Measurements from ENCODE around the gene OR56A3. TPM values are rescaled to one million over a fixed set of nuclear protein-coding genes. Genes with fewer than 3 reads are reported as not detected.

OR56A3 gene
- not detected for polyA plus RNA-seq

GRCh38 chr11:5941951-5942350, at the start of gene OR56A3:
TSS of gene OR56A3 (plus strand) at chr11:5942251. CDS start at chr11:5947347, 5,096 bp downstream.
- no peak within 1 kb of the TSS for H3K4me3 Mint-ChIP-seq

GRCh38 chr11:5892908-5893307, 49.1 kb upstream of the OR56A3 start, which contains the start of gene OR52E5:
TSS of gene OR52E5 (plus strand) at chr11:5893208. CDS start at chr11:5900777, 7,569 bp downstream.
- Mint-ChIP-seq H3K4me1 (no peaks in the 10 kb centered on the region), H3K9me3 (no peaks in the 10 kb centered on the region), H3K27me3 (ENCODE audit: low read depth in 3 of 3) (peaks cover 3 to 5% (median 4%) of the 10 kb centered on the region in 3 donors), H3K27ac (no peak within 1 kb of the TSS), H3K36me3 (no peaks in the 10 kb centered on the region), H3K4me3 (no peak within 1 kb of the TSS)
- no peak for DNase-seq

More at GRCh38 chr11:5941951-5942350, at the start of gene OR56A3:
- DNase-seq, result no peak
- Mint-ChIP-seq H3K36me3 (no peaks in the 10 kb centered on the region), H3K27ac (no peak within 1 kb of the TSS), H3K4me1 (no peaks in the 10 kb centered on the region), H3K27me3 (ENCODE audit: low read depth in 3 of 3) (peaks cover 0 to 10% (median 8%) of the 10 kb centered on the region in 3 donors), H3K9me3 (peaks cover 0 to 1% (median 0%) of the 10 kb centered on the region in 6 donors)

GRCh38 chr11:5899534-5899933, 42.5 kb upstream of the OR56A3 start:
- Mint-ChIP-seq H3K27ac (no peak overlapping the region), H3K4me1 (no peaks in the 10 kb centered on the region), H3K4me3 (no peak overlapping the region), H3K36me3 (no peaks in the 10 kb centered on the region), H3K27me3 (ENCODE audit: low read depth in 3 of 3) (peaks cover 0 to 4% (median 2%) of the 10 kb centered on the region in 3 donors), H3K9me3 (no peaks in the 10 kb centered on the region)
- DNase-seq, result no peak

GRCh38 chr11:5910540-5910939, 31.5 kb upstream of the OR56A3 start:
- peaks cover 3 to 9% (median 8%) of the 10 kb centered on the region in 3 donors for H3K27me3 Mint-ChIP-seq (ENCODE audit: low read depth in 3 of 3)

GRCh38 chr11:5922749-5923426, 19.2 kb upstream of the OR56A3 start:
- Mint-ChIP-seq H3K27me3 (ENCODE audit: low read depth in 3 of 3) (peaks cover 0 to 4% (median 1%) of the 10 kb centered on the region in 3 donors), H3K27ac (no peak overlapping the region), H3K36me3 (no peaks in the 10 kb centered on the region), H3K4me3 (no peak overlapping the region), H3K9me3 (peaks cover 0 to 2% (median 0%) of the 10 kb centered on the region in 6 donors), H3K4me1 (no peaks in the 10 kb centered on the region)
- no peak for DNase-seq

More at GRCh38 chr11:5910540-5910939, 31.5 kb upstream of the OR56A3 start:
- no peak overlapping the region for H3K27ac Mint-ChIP-seq
- peaks cover 3 to 15% (median 6%) of the 10 kb centered on the region in 6 donors for H3K9me3 Mint-ChIP-seq
- H3K4me1 Mint-ChIP-seq, result no peaks in the 10 kb centered on the region
- no peaks in the 10 kb centered on the region for H3K36me3 Mint-ChIP-seq
- no peak overlapping the region for H3K4me3 Mint-ChIP-seq
- no peak for DNase-seq

- peaks cover 0 to 3% (median 0%) of the 10 kb centered on the region in 6 donors for H3K9me3 Mint-ChIP-seq
- peaks cover 0 to 4% (median 1%) of the 10 kb centered on the region in 3 donors for H3K27me3 Mint-ChIP-seq (ENCODE audit: low read depth in 3 of 3)
- H3K36me3 Mint-ChIP-seq, result no peaks in the 10 kb centered on the region
- no peak overlapping the region for H3K27ac Mint-ChIP-seq
- H3K4me3 Mint-ChIP-seq, result no peak overlapping the region
- no peaks in the 10 kb centered on the region for H3K4me1 Mint-ChIP-seq
- no peak for DNase-seq
These were observed 18.6 kb upstream of the OR56A3 start for GRCh38 chr11:5923427-5923776.

GRCh38 chr11:5923794-5924193, 18.3 kb upstream of the OR56A3 start:
- H3K36me3 Mint-ChIP-seq, result no peaks in the 10 kb centered on the region
- H3K27me3 Mint-ChIP-seq (ENCODE audit: low read depth in 3 of 3), result peaks cover 0 to 2% (median 1%) of the 10 kb centered on the region in 3 donors
- H3K9me3 Mint-ChIP-seq, result peaks cover 0 to 3% (median 0%) of the 10 kb centered on the region in 6 donors
- no peak for DNase-seq
- no peak overlapping the region for H3K4me3 Mint-ChIP-seq
- H3K27ac Mint-ChIP-seq, result no peak overlapping the region
- no peaks in the 10 kb centered on the region for H3K4me1 Mint-ChIP-seq

GRCh38 chr11:5928271-5928670, 13.8 kb upstream of the OR56A3 start:
- Mint-ChIP-seq H3K9me3 (peaks cover 0 to 8% (median 4%) of the 10 kb centered on the region in 6 donors), H3K36me3 (no peaks in the 10 kb centered on the region), H3K27me3 (ENCODE audit: low read depth in 3 of 3) (peaks cover 0 to 2% (median 0%) of the 10 kb centered on the region in 3 donors), H3K4me1 (no peaks in the 10 kb centered on the region), H3K27ac (no peak overlapping the region), H3K4me3 (no peak overlapping the region)
- no peak for DNase-seq

- Mint-ChIP-seq H3K36me3 (no peaks in the 10 kb centered on the region), H3K4me1 (no peaks in the 10 kb centered on the region), H3K4me3 (no peak overlapping the region), H3K27ac (no peak overlapping the region), H3K27me3 (ENCODE audit: low read depth in 3 of 3) (peaks cover 0 to 6% (median 0%) of the 10 kb centered on the region in 3 donors), H3K9me3 (peaks cover 0 to 8% (median 4%) of the 10 kb centered on the region in 6 donors)
- no peak for DNase-seq
These were observed 13.2 kb upstream of the OR56A3 start for GRCh38 chr11:5928811-5929210.

- Mint-ChIP-seq H3K4me1 (no peaks in the 10 kb centered on the region), H3K9me3 (peaks cover 0 to 8% (median 4%) of the 10 kb centered on the region in 6 donors), H3K27ac (no peak overlapping the region), H3K27me3 (ENCODE audit: low read depth in 3 of 3) (peaks cover 0 to 6% (median 0%) of the 10 kb centered on the region in 3 donors), H3K4me3 (no peak overlapping the region), H3K36me3 (no peaks in the 10 kb centered on the region)
- no peak for DNase-seq
These were observed 12.3 kb upstream of the OR56A3 start for GRCh38 chr11:5929571-5930368.

GRCh38 chr11:5930614-5931013, 11.4 kb upstream of the OR56A3 start:
- H3K4me3 Mint-ChIP-seq, result no peak overlapping the region
- H3K9me3 Mint-ChIP-seq, result peaks cover 0 to 8% (median 4%) of the 10 kb centered on the region in 6 donors
- H3K36me3 Mint-ChIP-seq, result no peaks in the 10 kb centered on the region
- H3K27ac Mint-ChIP-seq, result no peak overlapping the region
- H3K4me1 Mint-ChIP-seq, result no peaks in the 10 kb centered on the region
- no peak for DNase-seq
- H3K27me3 Mint-ChIP-seq (ENCODE audit: low read depth in 3 of 3), result peaks cover 0 to 8% (median 0%) of the 10 kb centered on the region in 3 donors

GRCh38 chr11:5931061-5931460, 11.0 kb upstream of the OR56A3 start:
- no peak for DNase-seq
- Mint-ChIP-seq H3K4me3 (no peak overlapping the region), H3K4me1 (no peaks in the 10 kb centered on the region), H3K9me3 (peaks cover 0 to 8% (median 4%) of the 10 kb centered on the region in 6 donors), H3K27me3 (ENCODE audit: low read depth in 3 of 3) (peaks cover 0 to 9% (median 0%) of the 10 kb centered on the region in 3 donors), H3K27ac (no peak overlapping the region), H3K36me3 (no peaks in the 10 kb centered on the region)

- H3K9me3 Mint-ChIP-seq, result peaks cover 0 to 8% (median 5%) of the 10 kb centered on the region in 6 donors
- no peak overlapping the region for H3K4me3 Mint-ChIP-seq
- DNase-seq, result no peak
- H3K4me1 Mint-ChIP-seq, result no peaks in the 10 kb centered on the region
- H3K27ac Mint-ChIP-seq, result no peak overlapping the region
- peaks cover 0 to 9% (median 3%) of the 10 kb centered on the region in 3 donors for H3K27me3 Mint-ChIP-seq (ENCODE audit: low read depth in 3 of 3)
- H3K36me3 Mint-ChIP-seq, result no peaks in the 10 kb centered on the region
These were observed 9.4 kb upstream of the OR56A3 start for GRCh38 chr11:5932671-5933070.

- H3K36me3 Mint-ChIP-seq, result no peaks in the 10 kb centered on the region
- H3K4me3 Mint-ChIP-seq, result no peak overlapping the region
These were observed 8.9 kb upstream of the OR56A3 start for GRCh38 chr11:5933116-5933515.

More at GRCh38 chr11:5933116-5933515, 8.9 kb upstream of the OR56A3 start:
- Mint-ChIP-seq H3K27ac (no peak overlapping the region), H3K4me1 (no peaks in the 10 kb centered on the region), H3K9me3 (peaks cover 0 to 8% (median 5%) of the 10 kb centered on the region in 6 donors), H3K27me3 (ENCODE audit: low read depth in 3 of 3) (peaks cover 0 to 9% (median 3%) of the 10 kb centered on the region in 3 donors)
- no peak for DNase-seq

Data from immature natural killer cell (primary cell).